HCT116 (cell line): Measurements from ENCODE around the gene UQCC2. TPM values are rescaled to one million over a fixed set of nuclear protein-coding genes. Genes with fewer than 3 reads are reported as not detected.

Experiments
- ATAC-seq: fragments of 200-7000 bp; cut with Tn5 transposase; 2 replicates; pipeline ENCODE4 v1.9.1; 2020; ENCODE audit warnings: mild to moderate bottlenecking, moderate library complexity
- BruUV-seq: library from RNA; stranded (reverse); fragments of 400-500 nt; replicated peaks from 2 replicates; lab custom pipeline; 2021; lab: Mats Ljungman, UMichigan
- CTCF ChIA-PET: fragments of 300-600 bp; sonication (Branson Sonifier 250); formaldehyde crosslinking; loops from one replicate; lab custom pipeline; 2021; ENCODE audit warnings: antibody characterized with exemption; lab: Charles Lee
- POLR2A ChIA-PET: fragments of 300-600, 350-600 bp; sonication (Branson Sonifier 250); formaldehyde crosslinking; loops from one replicate; lab custom pipeline; 2021; ENCODE audit warnings: antibody characterized with exemption; lab: Charles Lee
- RAD21 ChIA-PET, 2 experiments: fragments of 300-600 bp; sonication (Branson Sonifier 250); formaldehyde crosslinking; loops; one replicate each; lab custom pipeline; 2023; ENCODE audit warnings: low total read pairs in 2 of 2; ENCODE audit not compliant: uncharacterized antibody in 2 of 2, unreplicated experiment in 2 of 2, low non-redundant PET in 1 of 2; lab: Charles Lee
- DNase-seq: peaks from one replicate; pipeline ENCODE4 v3.0.0-alpha.2; 2010; ENCODE audit warnings: low read depth, low spot score
- H2AFZ ChIP-seq: fragments of 200-600 bp; shearing (Covaris generic), sonication (generic); 2 replicates; pipeline ENCODE4 v1.6.1; 2017; ENCODE audit warnings: low read depth, mixed run types, mixed read lengths, antibody characterized with exemption, low read length; ENCODE audit not compliant: poor library complexity, severe bottlenecking
- H3K27ac ChIP-seq: 2 replicates; pipeline ENCODE4 v1.5.1; 2012; ENCODE audit warnings: low read depth, low read length
- H3K27me3 ChIP-seq: fragments of 200-600 bp; sonication (generic); 2 replicates; pipeline ENCODE4 v1.6.1; 2016; ENCODE audit warnings: mixed run types, low read length, mixed read lengths; ENCODE audit not compliant: insufficient read depth
- H3K36me3 ChIP-seq, 2 experiments: fragments of 200-500 bp in 1 of 2; fragments of 200-600 bp in 1 of 2; sonication (Bioruptor generic) in 1 of 2; sonication (generic) in 1 of 2; 2 replicates each; pipeline versions ENCODE4 v1.5.1 to v1.6.1; 2014 to 2016; ENCODE audit warnings: low read length in 2 of 2, inconsistent platforms in 1 of 2, mixed read lengths in 1 of 2, mixed run types in 1 of 2; ENCODE audit not compliant: insufficient read depth in 2 of 2, control insufficient read depth in 1 of 2
- H3K4me1 ChIP-seq, 2 experiments: fragments of 200-600 bp in 1 of 2; sonication (generic) in 1 of 2; 2 replicates each; pipeline versions ENCODE4 v1.5.1 to v1.6.1; 2012 to 2017; ENCODE audit warnings: low read length in 2 of 2, inconsistent platforms in 1 of 2, mild to moderate bottlenecking in 1 of 2, mixed read lengths in 1 of 2, mixed run types in 1 of 2, moderate library complexity in 1 of 2; ENCODE audit not compliant: insufficient read depth in 2 of 2, control insufficient read depth in 1 of 2
- H3K4me2 ChIP-seq: fragments of 200-600 bp; sonication (generic); 2 replicates; pipeline ENCODE4 v1.6.1; 2017; ENCODE audit warnings: mixed run types, low read length, mixed read lengths
- H3K4me3 ChIP-seq, 2 experiments: fragments of 200-600 bp in 1 of 2; sonication (generic) in 1 of 2; replicated peaks in 1 of 2; 2 replicates each; pipeline ENCODE4 v1.5.1; 2011 to 2016; ENCODE audit warnings: low read length in 2 of 2, control low read depth in 1 of 2, low read depth in 1 of 2, mild to moderate bottlenecking in 1 of 2, mixed read lengths in 1 of 2, mixed run types in 1 of 2
- H3K79me2 ChIP-seq: fragments of 200-600 bp; sonication (generic); 2 replicates; pipeline ENCODE4 v1.6.1; 2017; ENCODE audit warnings: mild to moderate bottlenecking, mixed run types, low read length, moderate library complexity, mixed read lengths; ENCODE audit not compliant: insufficient read depth
- H3K9ac ChIP-seq: fragments of 200-600 bp; sonication (generic); 2 replicates; pipeline ENCODE4 v1.6.1; 2016; ENCODE audit warnings: low read length, mixed read lengths
- H3K9me2 ChIP-seq: fragments of 200-600 bp; sonication (generic), shearing (Covaris generic); 2 replicates; pipeline ENCODE4 v1.6.1; 2017; ENCODE audit warnings: mixed run types, mild to moderate bottlenecking, moderate library complexity; ENCODE audit not compliant: insufficient read depth
- H3K9me3 ChIP-seq, 2 experiments: fragments of 200-500 bp in 1 of 2; fragments of 200-600 bp in 1 of 2; sonication (Bioruptor generic) in 1 of 2; sonication (generic) in 1 of 2; 2 replicates each; pipeline ENCODE4 v1.6.1; 2014 to 2017; ENCODE audit warnings: low read length in 2 of 2, mixed read lengths in 2 of 2, inconsistent platforms in 1 of 2, low read depth in 1 of 2, mild to moderate bottlenecking in 1 of 2, mixed run types in 1 of 2, moderate library complexity in 1 of 2; ENCODE audit not compliant: control insufficient read depth in 1 of 2, insufficient read depth in 1 of 2
- H4K20me1 ChIP-seq: fragments of 200-600 bp; sonication (generic), shearing (Covaris generic); 2 replicates; pipeline ENCODE4 v1.6.1; 2017; ENCODE audit warnings: mixed run types, mild to moderate bottlenecking, moderate library complexity; ENCODE audit not compliant: insufficient read depth
- ATF3 ChIP-seq: IDR thresholded peaks from 2 replicates; pipeline ENCODE4 v1.6.1; 2012
- EGR1 ChIP-seq: IDR thresholded peaks from 2 replicates; pipeline ENCODE4 v1.6.1; 2012; ENCODE audit warnings: low read depth
- ELF1 ChIP-seq: IDR thresholded peaks from 2 replicates; pipeline ENCODE4 v1.6.1; 2012; ENCODE audit warnings: low read depth, borderline replicate concordance
- FOSL1 ChIP-seq: IDR thresholded peaks from 2 replicates; pipeline ENCODE4 v1.6.1; 2012; ENCODE audit warnings: low read depth
- JUND ChIP-seq: IDR thresholded peaks from 2 replicates; pipeline ENCODE4 v1.6.1; 2012
- POLR2AphosphoS5 ChIP-seq: IDR thresholded peaks from 2 replicates; pipeline ENCODE4 v1.6.1; 2011; ENCODE audit warnings: mild to moderate bottlenecking, low read depth, low read length, moderate library complexity
- REST ChIP-seq: IDR thresholded peaks from 2 replicates; pipeline ENCODE4 v1.6.1; 2012; ENCODE audit warnings: low read depth
- SIN3A ChIP-seq: IDR thresholded peaks from 2 replicates; pipeline ENCODE4 v1.6.1; 2012; ENCODE audit warnings: low read depth
- SRF ChIP-seq: IDR thresholded peaks from 2 replicates; pipeline ENCODE4 v1.6.1; 2012; ENCODE audit warnings: low read depth
- TCF7L2 ChIP-seq: IDR thresholded peaks from 2 replicates; pipeline ENCODE4 v1.7.0; 2011; ENCODE audit warnings: borderline replicate concordance, inconsistent platforms; ENCODE audit not compliant: insufficient read depth, insufficient read length; ENCODE audit errors: extremely low read depth
- YY1 ChIP-seq: IDR thresholded peaks from 2 replicates; pipeline ENCODE4 v1.6.1; 2011; ENCODE audit warnings: low read length, low read depth, moderate library complexity, mild to moderate bottlenecking; ENCODE audit not compliant: insufficient replicate concordance; ENCODE audit errors: extremely low read depth
- ZBTB33 ChIP-seq: IDR thresholded peaks from 2 replicates; pipeline ENCODE4 v1.6.1; 2011; ENCODE audit warnings: mild to moderate bottlenecking, low read length, moderate library complexity; ENCODE audit not compliant: insufficient replicate concordance; ENCODE audit errors: extremely low read depth
- ZFX ChIP-seq: fragments of 450-650 bp; IDR thresholded peaks from 2 replicates; pipeline ENCODE4 v1.6.1; 2017
- ZNF274 ChIP-seq: fragments of 200-500 bp; sonication (Bioruptor generic); IDR thresholded peaks from 2 replicates; pipeline ENCODE4 v1.6.1; 2014; ENCODE audit warnings: mild to moderate bottlenecking, low read depth, low read length, inconsistent platforms
- intact Hi-C: fragments of 100-400 bp; cut with micrococcal nuclease; formaldehyde crosslinking; loops from 2 replicates; pipeline ENCODE4 v1.10.0; 2022
- total RNA-seq: library from RNA; stranded (reverse); gene quantifications from one replicate; pipeline ENCODE4 v1.2.1, GENCODE V29; 2021; ENCODE audit not compliant: unreplicated experiment

The UQCC2 gene
- total RNA-seq, 1 experiment from 2014 or later = 95.1 TPM

GRCh38 chr6:33656844-33657243 is 54.7 kb downstream of the UQCC2 start:
- Histone ChIP-seq H2AFZ (no peak overlapping the region), H3K9me2 (no peaks in the 10 kb centered on the region), H3K27ac (no peak overlapping the region), H3K4me3 (no peak overlapping the region), H3K79me2 (peaks cover 28% of the 10 kb centered on the region), H3K36me3 (peaks cover 20 to 39% of the 10 kb centered on the region in 2 experiments), H3K4me1 (no peaks in the 10 kb centered on the region), H3K27me3 (no peaks in the 10 kb centered on the region), H3K9me3 (no peaks in the 10 kb centered on the region), H3K4me2 (no peak overlapping the region), H3K9ac (no peak overlapping the region), H4K20me1 (no peaks in the 10 kb centered on the region)
- no TSS peak for BruUV-seq
- ChIA-PET RAD21 (no interaction called here), CTCF (no interaction called here), POLR2A (no interaction called here)
- TF ChIP-seq FOSL1 (no peak), POLR2AphosphoS5 (no peak), TCF7L2 (no peak), ZBTB33 (no peak), SRF (no peak), REST (no peak), JUND (no peak), ZNF274 (no peak), EGR1 (no peak), SIN3A (no peak), ATF3 (no peak), YY1 (no peak), ZFX (no peak), ELF1 (no peak)
- intact Hi-C loops = no loop called here
- ATAC-seq (no peak), DNase-seq (no peak)
